Right lobe of liver (tissue), 6 donors: ENCODE data around the gene TYW1. TPM values are rescaled to one million over a fixed set of nuclear protein-coding genes. Genes with fewer than 3 reads are reported as not detected.
A peak's percentile ranks its signal among the peaks of the same experiment; 100 is the strongest.
"Not testable (repeated sequence)": the region's sequence is repeated elsewhere in the genome, so short reads cannot be mapped to it uniquely, and the experiment has no call there.

Source experiments
- ATAC-seq, 4 donors: fragments of 200-7000 bp; cut with Tn5 transposase; one replicate each; pipeline ENCODE4 v1.9.1; 2020; ENCODE audit warnings: mild to moderate bottlenecking in 4 of 4, moderate library complexity in 4 of 4
- DNase-seq, 3 donors: peaks; one replicate each; pipeline ENCODE4 v3.0.0-alpha.2; 2020
- H3K27ac ChIP-seq, 3 donors: fragments of 200-600 bp; one replicate each; pipeline ENCODE4 v1.8.0; 2022
- H3K27me3 ChIP-seq, 2 donors: fragments of 200-600 bp; one replicate each; pipeline ENCODE4 v1.8.0; 2022
- H3K36me3 ChIP-seq, 4 donors: fragments of 200-600 bp; sonication (generic) in 1 of 4; one replicate each; pipeline versions ENCODE4 v1.5.1 to v1.8.0; 2017 to 2022; ENCODE audit warnings: control low read depth in 1 of 4
- H3K4me1 ChIP-seq, 4 donors: fragments of 200-600 bp; sonication (generic) in 1 of 4; one replicate each; pipeline versions ENCODE4 v1.5.1 to v1.8.0; 2017 to 2022; ENCODE audit warnings: control low read depth in 1 of 4
- H3K4me3 ChIP-seq, 3 donors: fragments of 200-600 bp; one replicate each; pipeline ENCODE4 v1.8.0; 2022
- H3K9me3 ChIP-seq, 4 donors: fragments of 200-600 bp; sonication (generic) in 1 of 4; one replicate each; pipeline versions ENCODE4 v1.5.1 to v1.8.0; 2017 to 2022; ENCODE audit warnings: control low read depth in 1 of 4
- WGBS: methylation state at CpG from one replicate; pipeline ENCODE4 v1.1.6; 2018; ENCODE audit warnings: low coverage, low lambda C conversion rate; ENCODE audit not compliant: insufficient coverage; ENCODE audit errors: missing lambda C conversion rate; 5-methylcytosine and 5-hydroxymethylcytosine counted together
- intact Hi-C, 2 donors: fragments of 100-400 bp; cut with DNase I; formaldehyde crosslinking; loops; one replicate each; pipeline versions ENCODE4 v1.11.2 to v1.14.1; 2022
- total RNA-seq, 6 experiments: library from RNA; depleted of rRNA in 2 of 6; stranded (reverse); fragments of >200 nt in 2 of 6; fragmentation: NEBNext Ultra II Directional in 3 of 6; extraction: Animal tissue kit (Norgen Biotek cat#: 25700) in 3 of 6; gene quantifications; one replicate each; pipeline versions ENCODE4 v1.1.0 to v1.2.4, GENCODE V29; 2016 to 2023
- TF ChIP-seq, protein P1 (sequence below), 4 donors: fragments of 200-600 bp in 3 of 4; fragments of 450-650 bp in 1 of 4; IDR thresholded peaks; one replicate each; pipeline versions ENCODE4 v1.5.1 to v1.8.0; 2016 to 2022; ENCODE audit warnings: antibody characterized with exemption in 4 of 4, mild to moderate bottlenecking in 2 of 4
- donor health status: DM: no; HTN: yes; CAD: no.
- donor health status: DM: no; HTN: no; CAD: no.
- donor health status: DM: no; HTN: no; CAD: no.
- donor health status: DM: no; HTN: yes; CAD: no.
- donor health status: DM: no; HTN: yes; CAD: no.

TYW1 gene
- total RNA-seq, 6 experiments from 2014 or later = 9.6 to 15.2 (median 10.2) TPM

DNA sequence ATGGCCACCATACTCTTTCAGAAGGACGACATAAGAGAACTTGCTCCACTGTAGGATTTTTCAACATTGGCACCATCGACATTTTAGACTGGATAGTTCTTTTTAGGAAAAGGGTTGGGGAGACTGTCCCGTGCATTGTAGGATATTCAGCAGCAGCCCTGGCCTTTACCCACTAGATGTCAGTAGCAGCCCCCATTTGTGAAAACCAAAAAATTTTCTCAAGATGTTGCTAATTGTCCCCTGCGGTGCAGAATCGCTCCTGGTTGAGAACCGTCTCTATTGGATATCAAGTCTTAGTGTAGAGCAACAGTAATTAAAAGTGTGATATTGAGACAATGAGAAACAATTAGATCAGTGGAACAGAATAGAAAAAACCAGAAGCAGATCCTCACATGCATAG is 180.1 kb downstream of the TYW1 start:
- WGBS = 28% methylated on average over 5 of the region's 6 CpGs

DNA sequence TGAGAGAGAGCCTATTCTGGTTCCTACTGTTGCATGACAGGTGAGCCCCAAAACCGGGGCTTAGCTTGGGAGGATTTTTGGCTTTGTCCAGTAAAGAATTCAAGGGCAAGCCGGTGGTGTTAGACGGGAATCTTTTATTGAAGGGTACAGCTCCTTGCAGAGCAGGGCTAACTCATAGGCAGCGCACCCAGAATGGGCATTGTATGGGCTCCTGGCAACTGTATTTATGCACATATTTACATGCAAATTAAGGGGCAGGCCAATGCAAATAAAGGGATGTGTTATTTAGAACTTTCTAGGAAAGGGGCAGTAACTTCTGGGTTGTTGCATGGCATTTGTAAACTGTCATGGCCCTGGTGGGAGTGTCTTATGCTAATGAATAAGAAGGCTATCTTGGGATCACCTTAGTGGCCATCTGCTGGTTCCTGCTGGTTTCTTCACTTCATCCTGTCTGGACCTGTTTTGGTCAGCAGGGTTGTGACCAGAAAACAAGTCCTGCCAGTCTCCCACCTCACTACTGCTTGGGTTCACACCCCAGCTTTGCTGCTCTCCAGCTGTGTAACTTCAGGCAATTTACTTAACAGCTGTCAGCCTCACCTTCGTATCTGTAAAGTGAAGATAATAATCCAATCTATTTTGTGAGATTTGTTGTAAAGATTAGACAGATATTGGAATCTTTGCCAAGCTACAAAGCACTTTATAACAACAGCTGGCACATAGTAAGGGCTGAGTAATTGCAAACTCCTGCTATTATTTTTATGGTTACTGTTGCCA is 182.5 kb downstream of the TYW1 start:
- DNase-seq, H3K27me3 ChIP-seq, H3K36me3 ChIP-seq, H3K4me3 ChIP-seq, ATAC-seq, H3K4me1 ChIP-seq, H3K9me3 ChIP-seq, intact Hi-C loops, H3K27ac ChIP-seq: not testable (repeated sequence)
- 76% methylated on average over 4 of the region's 5 CpGs for WGBS

More for the DNA sequence above, 180.1 kb downstream of the TYW1 start:
- H3K9me3 ChIP-seq, H3K27ac ChIP-seq, intact Hi-C loops, H3K27me3 ChIP-seq, DNase-seq, H3K36me3 ChIP-seq, H3K4me3 ChIP-seq, H3K4me1 ChIP-seq: not testable (repeated sequence)
- ATAC-seq = peak; percentile 28 to 77 (median 63)
- TF ChIP-seq, protein P1, sequence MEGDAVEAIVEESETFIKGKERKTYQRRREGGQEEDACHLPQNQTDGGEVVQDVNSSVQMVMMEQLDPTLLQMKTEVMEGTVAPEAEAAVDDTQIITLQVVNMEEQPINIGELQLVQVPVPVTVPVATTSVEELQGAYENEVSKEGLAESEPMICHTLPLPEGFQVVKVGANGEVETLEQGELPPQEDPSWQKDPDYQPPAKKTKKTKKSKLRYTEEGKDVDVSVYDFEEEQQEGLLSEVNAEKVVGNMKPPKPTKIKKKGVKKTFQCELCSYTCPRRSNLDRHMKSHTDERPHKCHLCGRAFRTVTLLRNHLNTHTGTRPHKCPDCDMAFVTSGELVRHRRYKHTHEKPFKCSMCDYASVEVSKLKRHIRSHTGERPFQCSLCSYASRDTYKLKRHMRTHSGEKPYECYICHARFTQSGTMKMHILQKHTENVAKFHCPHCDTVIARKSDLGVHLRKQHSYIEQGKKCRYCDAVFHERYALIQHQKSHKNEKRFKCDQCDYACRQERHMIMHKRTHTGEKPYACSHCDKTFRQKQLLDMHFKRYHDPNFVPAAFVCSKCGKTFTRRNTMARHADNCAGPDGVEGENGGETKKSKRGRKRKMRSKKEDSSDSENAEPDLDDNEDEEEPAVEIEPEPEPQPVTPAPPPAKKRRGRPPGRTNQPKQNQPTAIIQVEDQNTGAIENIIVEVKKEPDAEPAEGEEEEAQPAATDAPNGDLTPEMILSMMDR (IDR thresholded peaks at IDR 0.05) = peak in 3 of 4 donors; percentile 21 to 39 (median 34)

DNA sequence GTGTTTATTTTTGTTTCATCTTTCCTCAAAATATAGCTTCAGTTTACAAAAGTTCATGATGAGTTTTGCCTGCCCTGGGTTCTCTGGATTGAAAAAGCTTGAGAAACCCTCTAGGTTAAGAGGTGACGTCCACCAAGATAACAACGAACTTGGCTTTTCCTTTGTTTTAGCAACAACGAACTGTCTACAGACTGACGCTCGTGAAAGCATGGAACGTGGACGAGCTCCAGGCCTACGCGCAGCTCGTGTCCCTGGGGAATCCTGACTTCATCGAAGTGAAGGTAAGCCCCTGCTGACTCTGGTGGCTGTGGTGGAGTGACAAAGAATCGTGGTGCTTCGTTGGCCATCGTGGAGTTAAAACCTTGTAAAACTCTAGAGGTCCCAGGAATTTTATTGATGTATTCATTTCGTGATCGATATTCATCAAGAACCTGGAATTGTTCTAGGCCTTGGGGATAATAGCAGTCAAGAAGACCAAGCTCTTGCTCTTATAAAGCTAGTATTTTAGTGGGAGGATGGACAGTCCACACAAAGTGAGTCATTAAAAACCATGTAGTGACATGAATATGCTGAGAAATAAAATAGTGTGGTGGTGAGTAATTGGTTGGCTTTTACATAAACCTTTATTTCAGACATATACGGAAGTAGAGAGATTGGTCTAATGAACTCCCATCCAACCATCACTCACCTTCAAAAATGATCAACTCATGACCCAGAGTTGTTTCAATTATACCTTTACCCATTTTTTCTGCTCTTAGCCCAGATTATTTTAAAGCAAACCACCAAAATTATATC is 186.5 kb downstream of the TYW1 start:
- H3K27me3 ChIP-seq, H3K4me1 ChIP-seq, intact Hi-C loops, H3K4me3 ChIP-seq, H3K36me3 ChIP-seq, DNase-seq, H3K9me3 ChIP-seq, H3K27ac ChIP-seq, ATAC-seq: not testable (repeated sequence)
- WGBS = 83% methylated on average over 12 of the region's 17 CpGs

DNA sequence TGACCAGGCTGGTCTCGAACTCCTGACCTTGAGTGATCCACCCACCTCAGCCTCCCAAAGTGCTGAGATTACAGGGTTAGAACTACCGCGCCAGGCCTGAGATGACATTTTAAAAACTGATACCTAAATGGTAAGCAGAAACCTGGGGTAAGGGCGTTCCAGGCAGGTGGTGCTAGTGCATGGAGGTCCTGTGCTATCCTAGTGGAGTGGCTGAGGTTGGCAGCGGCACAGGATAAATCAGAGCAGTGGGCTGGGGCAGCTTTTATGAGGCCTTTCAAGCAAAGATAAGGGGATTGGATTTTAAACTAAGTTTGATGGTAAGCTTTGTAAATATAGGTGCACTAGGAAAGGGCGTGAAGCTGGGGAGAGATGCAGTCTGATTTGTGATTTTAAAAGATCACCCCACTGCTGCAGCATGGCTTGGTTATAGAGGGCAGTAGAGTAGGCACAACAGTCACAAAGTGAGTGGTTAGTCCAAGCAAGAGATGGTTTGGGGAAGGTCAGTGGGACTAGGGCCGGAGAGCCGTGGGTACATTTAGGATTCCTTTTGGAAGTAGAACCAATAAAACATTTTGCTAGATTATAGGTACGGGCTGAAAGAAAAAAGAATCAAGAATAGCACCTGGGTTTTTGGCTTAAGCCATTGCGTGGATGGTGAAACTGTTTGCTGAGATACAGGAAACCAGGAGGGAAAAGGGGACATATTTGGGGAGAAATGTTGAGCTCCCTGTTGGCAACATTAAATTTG is 188.5 kb downstream of the TYW1 start:
- H3K4me3 ChIP-seq, H3K9me3 ChIP-seq, DNase-seq, H3K36me3 ChIP-seq, intact Hi-C loops, H3K4me1 ChIP-seq, ATAC-seq, H3K27me3 ChIP-seq, H3K27ac ChIP-seq: not testable (repeated sequence)
- WGBS = 91% methylated on average over 9 of the region's 10 CpGs

DNA sequence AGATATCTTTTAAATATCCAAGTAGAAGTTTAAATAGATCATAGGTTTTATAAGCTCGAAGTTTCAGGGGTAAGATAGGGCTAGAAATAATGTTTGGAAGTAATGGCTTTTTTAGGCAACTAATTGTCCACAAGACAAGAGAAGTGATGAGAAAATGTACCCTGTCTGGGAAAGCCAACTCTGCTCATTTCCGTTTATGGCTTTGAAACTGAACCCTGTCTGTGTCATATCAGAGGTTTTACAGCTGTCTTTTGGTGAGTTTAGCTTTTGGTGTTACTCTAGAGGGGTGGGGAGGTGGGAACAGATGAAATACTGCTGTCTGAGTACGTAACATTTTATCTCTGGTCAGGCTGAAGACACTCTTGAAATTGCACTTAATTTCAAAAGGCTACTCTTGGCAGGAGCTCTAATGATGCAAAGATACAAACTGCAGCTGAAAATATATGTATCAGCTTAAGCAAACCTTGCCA is 189.1 kb downstream of the TYW1 start:
- H3K27ac ChIP-seq, DNase-seq, ATAC-seq, H3K4me1 ChIP-seq, intact Hi-C loops, H3K27me3 ChIP-seq, H3K4me3 ChIP-seq, H3K9me3 ChIP-seq, H3K36me3 ChIP-seq: not testable (repeated sequence)
- 48% methylated on average over 2 of the region's 3 CpGs for WGBS

DNA sequence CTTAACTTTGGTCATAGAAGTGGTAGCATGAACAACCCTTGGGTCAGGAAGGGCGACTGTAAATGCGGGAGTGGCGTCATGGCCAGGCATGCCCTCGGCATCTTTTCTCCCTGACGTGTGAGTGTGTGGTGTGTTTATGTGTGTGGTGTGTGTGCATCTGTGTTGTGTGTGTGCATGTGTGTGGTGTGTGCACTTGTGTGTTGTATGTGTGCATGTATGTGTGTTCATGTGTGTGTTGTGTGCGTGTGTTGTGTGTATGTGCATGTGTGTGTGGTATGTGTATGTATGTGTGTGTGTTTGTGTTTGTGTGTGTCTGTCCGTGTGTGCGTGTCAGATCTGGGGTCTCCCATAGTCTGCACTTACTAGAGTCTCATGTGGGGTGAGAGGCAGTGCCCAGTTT is 192.5 kb downstream of the TYW1 start:
- intact Hi-C loops, DNase-seq, H3K4me3 ChIP-seq, H3K36me3 ChIP-seq, H3K4me1 ChIP-seq, H3K27me3 ChIP-seq, H3K27ac ChIP-seq, ATAC-seq, H3K9me3 ChIP-seq: not testable (repeated sequence)
- 95% methylated on average over 8 of the region's 8 CpGs for WGBS

DNA sequence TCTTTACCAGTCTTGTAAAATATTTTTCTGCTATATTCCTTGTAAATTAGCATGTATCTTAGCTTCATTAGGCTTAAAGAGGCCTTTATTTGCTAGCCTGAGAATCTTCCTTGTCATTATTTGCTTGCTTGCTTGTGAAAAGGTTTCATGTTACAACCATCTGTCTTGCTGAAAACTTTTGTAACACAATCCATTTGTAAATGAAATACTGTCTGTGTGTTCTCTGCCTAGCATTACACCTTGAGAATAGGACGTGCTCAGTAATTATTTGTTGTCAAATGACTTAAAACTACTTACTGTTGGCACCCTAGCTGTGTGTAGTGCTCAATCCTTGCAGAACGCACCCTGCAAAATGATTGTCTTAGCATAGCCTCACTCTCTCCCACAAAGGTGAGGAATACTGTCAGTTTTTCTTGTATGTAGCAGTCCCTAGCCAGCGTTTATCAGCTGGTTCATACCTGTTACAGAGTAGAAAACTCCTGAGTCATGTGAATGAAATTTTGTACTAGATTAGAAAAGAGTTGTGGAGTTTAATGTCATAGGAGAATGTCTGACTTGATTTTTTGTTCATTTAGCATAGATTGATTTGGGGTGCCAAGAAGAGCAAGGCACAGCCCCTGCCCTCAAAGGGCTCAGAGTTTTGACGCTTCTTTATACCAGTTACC is 193.3 kb downstream of the TYW1 start:
- H3K36me3 ChIP-seq, DNase-seq, H3K9me3 ChIP-seq, H3K27me3 ChIP-seq, H3K4me3 ChIP-seq, H3K27ac ChIP-seq, ATAC-seq, H3K4me1 ChIP-seq, intact Hi-C loops: not testable (repeated sequence)
- WGBS = 80% methylated on average over 2 of the region's 4 CpGs

DNA sequence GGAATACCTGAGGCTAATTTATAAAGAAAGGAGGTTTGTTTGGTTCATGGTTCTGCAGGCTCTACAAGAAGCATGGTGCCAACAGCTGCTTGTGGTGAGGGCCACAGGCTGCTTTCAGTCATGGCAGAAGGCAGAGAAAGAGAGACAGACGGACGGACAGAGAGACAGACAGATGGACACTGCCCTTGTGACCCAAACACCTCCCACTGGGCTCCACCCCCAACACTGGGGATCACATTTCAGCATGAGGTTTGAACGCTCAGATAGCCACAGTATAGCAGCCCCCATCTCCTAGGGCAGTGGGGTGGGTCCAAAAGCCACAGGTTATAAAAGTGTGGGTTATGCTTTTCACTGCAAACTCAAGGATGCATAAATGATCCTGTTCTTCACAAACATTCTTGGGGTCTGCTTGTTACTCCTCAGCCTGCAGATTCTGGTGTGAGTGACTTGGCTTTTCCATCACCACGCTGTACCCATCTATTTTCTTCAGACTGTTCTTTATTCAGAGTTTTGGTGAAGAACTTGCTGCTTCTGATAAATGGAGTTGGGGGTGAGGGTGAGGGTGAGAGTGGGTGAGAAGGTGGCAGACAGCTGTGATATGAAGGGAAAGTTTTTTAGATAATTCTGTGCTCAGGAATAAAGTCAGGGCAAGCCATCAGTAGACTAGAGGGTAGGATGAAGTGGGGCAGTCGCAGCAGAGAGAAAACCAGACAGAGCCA is 194.5 kb downstream of the TYW1 start:
- WGBS = 90% methylated on average over 3 of the region's 5 CpGs
- intact Hi-C loops, H3K27ac ChIP-seq, DNase-seq, ATAC-seq, H3K9me3 ChIP-seq, H3K4me3 ChIP-seq, H3K36me3 ChIP-seq, H3K27me3 ChIP-seq, H3K4me1 ChIP-seq: not testable (repeated sequence)

DNA sequence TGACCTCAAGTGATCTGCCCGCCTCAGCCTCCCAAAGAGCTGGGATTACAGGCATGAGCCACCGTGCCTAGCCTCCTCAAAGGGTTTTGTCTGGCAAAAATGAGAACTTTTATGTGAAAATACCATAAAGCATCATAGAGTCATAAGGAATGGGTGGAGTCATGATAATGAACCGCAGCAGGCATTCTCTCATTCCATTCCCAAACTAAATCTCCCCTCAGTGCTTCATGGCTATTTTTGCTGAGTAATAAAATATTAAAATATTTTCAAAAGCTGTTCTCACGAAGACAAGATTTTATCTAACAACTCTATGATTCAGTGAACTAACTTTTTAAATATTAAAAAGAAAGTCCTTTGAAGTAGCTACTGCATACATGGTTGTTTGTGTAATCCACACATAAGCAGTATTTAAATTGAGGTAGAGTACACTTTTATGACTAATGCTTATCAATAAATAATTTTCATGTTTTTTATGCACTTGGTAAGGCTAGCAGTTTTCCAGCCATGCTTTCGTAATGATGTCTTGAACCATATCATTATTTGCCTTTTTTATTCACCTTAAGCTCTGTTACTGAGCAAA is 195.6 kb downstream of the TYW1 start:
- H3K9me3 ChIP-seq, DNase-seq, intact Hi-C loops, H3K36me3 ChIP-seq, H3K4me3 ChIP-seq, H3K4me1 ChIP-seq, ATAC-seq, H3K27me3 ChIP-seq, H3K27ac ChIP-seq: not testable (repeated sequence)
- 93% methylated on average over 5 of the region's 5 CpGs for WGBS
